ENCODE data around the gene MXD4. TPM values are rescaled to one million over a fixed set of nuclear protein-coding genes. Genes with fewer than 3 reads are reported as not detected.

MXD4 gene
- total RNA-seq, 5 donors from 2014 or later (not counting 1 experiment from before 2014, with no cell fraction given), result 57.0 to 125 (median 78.2) TPM

DNA sequence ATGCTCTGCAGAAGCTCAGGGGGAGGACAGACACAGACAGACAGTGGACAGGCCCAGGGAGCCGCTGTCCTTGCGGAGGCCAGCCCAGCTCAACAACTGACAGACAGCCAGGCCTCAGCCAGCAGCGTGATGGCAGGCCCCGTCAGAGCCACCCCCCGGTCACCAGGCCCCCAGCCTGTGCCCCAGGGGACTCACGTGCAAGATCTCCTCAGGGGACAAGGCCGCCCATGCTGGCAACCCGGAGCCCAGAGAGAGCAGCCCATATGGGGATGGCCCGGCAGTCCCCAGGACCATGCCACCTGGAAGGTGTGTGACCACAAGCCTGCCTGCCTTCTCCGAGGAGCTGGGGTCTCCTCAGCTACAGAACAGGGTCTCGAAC lies 28.0 kb upstream of the MXD4 start:
- ATAC-seq (replicated peaks in 1 of 4) (no peak), DNase-seq (no peak)
- H3K36me3 ChIP-seq (ENCODE audit: control insufficient read depth in 2 of 2, extremely low read depth in 1 of 2, insufficient read depth in 1 of 2, low read length in 1 of 2), result peaks cover 0 to 2% of the 10 kb centered on the region in 2 donors
- ChIA-PET CTCF (interaction anchor here in 1 of 2 donors (1.4 to 2.1 kb wide), 2 partner anchors 8 to 48 kb away, joined by 3 to 28 read pairs; partner anchors contain the start of genes HAUS3 and POLN), POLR2A (interaction anchor here in 1 of 2 donors (2.9 kb wide), 1 partner anchor 8 kb away, joined by 33 read pairs; no protein-coding TSS in a partner anchor)
- peaks cover 27 to 68% of the 10 kb centered on the region in 2 experiments for H3K4me1 ChIP-seq (ENCODE audit: control insufficient read depth in 1 of 2, extremely low read depth in 1 of 2, insufficient read depth in 2 of 2, low read length in 2 of 2)
- Mint-ChIP-seq H3K9me3 (peaks cover 0 to 6% (median 0%) of the 10 kb centered on the region in 3 donors), H3K36me3 (peaks cover 4% of the 10 kb centered on the region), H3K27me3 (no peaks in the 10 kb centered on the region), H3K4me3 (peak overlapping the region in 1 of 3 donors; percentile 79), H3K27ac (peak overlapping the region; percentile 96 to 98), H3K4me1 (peaks cover 32 to 58% (median 53%) of the 10 kb centered on the region in 3 donors)
- peak overlapping the region; percentile 96 for H3K27ac ChIP-seq (ENCODE audit: low read length)
- H3K27me3 ChIP-seq (replicated peaks in 1 of 2; ENCODE audit: control insufficient read depth in 2 of 2, extremely low read depth in 1 of 2, insufficient read depth in 2 of 2, low read length in 1 of 2), result no peaks in the 10 kb centered on the region
- H3K4me3 ChIP-seq (ENCODE audit: control insufficient read depth in 1 of 2, extremely low read depth in 1 of 2, low read length in 1 of 2), result no peak overlapping the region
- no peaks in the 10 kb centered on the region for H3K9me3 ChIP-seq
- 96% methylated on average over 11 of the region's 11 CpGs for WGBS (ENCODE audit: insufficient coverage)

DNA sequence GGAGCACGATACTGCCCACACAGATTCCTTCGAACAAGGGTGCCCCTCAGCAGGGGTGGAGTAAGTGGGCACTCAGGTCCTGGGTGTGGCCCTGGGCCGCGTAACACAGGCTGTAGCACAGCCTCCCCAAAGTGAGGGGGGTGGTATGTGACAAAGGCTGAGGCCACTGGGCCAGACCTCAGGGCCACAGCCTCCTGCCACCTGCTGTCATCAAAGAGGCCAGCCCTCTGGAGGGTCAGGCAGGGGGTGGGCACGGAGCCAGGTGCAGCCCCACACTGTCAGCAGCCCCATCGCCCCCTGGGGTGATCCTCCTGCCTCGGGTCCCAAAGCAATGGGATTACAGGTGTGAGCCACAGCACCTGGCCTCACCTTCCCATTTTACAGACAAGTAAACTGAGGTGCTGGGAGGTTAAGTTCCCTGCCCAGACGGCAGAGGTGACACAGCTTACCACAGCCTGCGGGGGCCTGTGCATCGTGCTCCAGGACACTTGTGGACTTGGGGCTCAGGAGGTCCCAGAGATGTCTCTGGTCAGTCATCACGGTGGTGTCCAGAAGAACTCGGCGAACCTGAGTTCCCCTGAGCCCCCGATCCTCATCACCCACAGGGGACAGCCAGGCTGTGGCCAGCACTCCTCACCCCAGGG lies 27.5 kb upstream of the MXD4 start:
- 95% methylated on average over 9 of the region's 14 CpGs for WGBS (ENCODE audit: insufficient coverage)
- POLR2A ChIA-PET, result interaction anchor here in 1 of 2 donors (2.9 kb wide), 1 partner anchor 7 kb away, joined by 33 read pairs; no protein-coding TSS in a partner anchor
- Histone ChIP-seq H3K4me1 (ENCODE audit: control insufficient read depth in 1 of 2, extremely low read depth in 1 of 2, insufficient read depth in 2 of 2, low read length in 2 of 2) (peaks cover 25 to 69% of the 10 kb centered on the region in 2 experiments), H3K9me3 (no peaks in the 10 kb centered on the region), H3K36me3 (ENCODE audit: control insufficient read depth in 2 of 2, extremely low read depth in 1 of 2, insufficient read depth in 1 of 2, low read length in 1 of 2) (peaks cover 0 to 2% of the 10 kb centered on the region in 2 donors), H3K4me3 (ENCODE audit: control insufficient read depth in 1 of 2, extremely low read depth in 1 of 2, low read length in 1 of 2) (no peak overlapping the region), H3K27me3 (replicated peaks in 1 of 2; ENCODE audit: control insufficient read depth in 2 of 2, extremely low read depth in 1 of 2, insufficient read depth in 2 of 2, low read length in 1 of 2) (no peaks in the 10 kb centered on the region), H3K27ac (ENCODE audit: low read length) (peak overlapping the region; percentile 96)
- peak overlapping the region in 1 of 3 donors; percentile 79 for H3K4me3 Mint-ChIP-seq
- peaks cover 0 to 6% (median 0%) of the 10 kb centered on the region in 3 donors for H3K9me3 Mint-ChIP-seq
- no peaks in the 10 kb centered on the region for H3K27me3 Mint-ChIP-seq
- H3K27ac Mint-ChIP-seq, result peak overlapping the region; percentile 96 to 98
- peaks cover 29 to 59% (median 56%) of the 10 kb centered on the region in 3 donors for H3K4me1 Mint-ChIP-seq
- ATAC-seq (replicated peaks in 1 of 4), result no peak
- CTCF ChIA-PET, result interaction anchor here in 1 of 2 donors (2.1 kb wide), 1 partner anchor 8 kb away, joined by 28 read pairs; no protein-coding TSS in a partner anchor
- no peak for DNase-seq
- H3K36me3 Mint-ChIP-seq, result peaks cover 4% of the 10 kb centered on the region

- ChIA-PET POLR2A (no interaction called here), CTCF (no interaction called here)
- Histone ChIP-seq H3K4me3 (ENCODE audit: control insufficient read depth in 1 of 2, extremely low read depth in 1 of 2, low read length in 1 of 2) (no peak overlapping the region), H3K4me1 (ENCODE audit: control insufficient read depth in 1 of 2, extremely low read depth in 1 of 2, insufficient read depth in 2 of 2, low read length in 2 of 2) (peaks cover 25 to 81% of the 10 kb centered on the region in 2 experiments), H3K27me3 (replicated peaks in 1 of 2; ENCODE audit: control insufficient read depth in 2 of 2, extremely low read depth in 1 of 2, insufficient read depth in 2 of 2, low read length in 1 of 2) (no peaks in the 10 kb centered on the region), H3K27ac (ENCODE audit: low read length) (no peak overlapping the region), H3K9me3 (no peaks in the 10 kb centered on the region), H3K36me3 (ENCODE audit: control insufficient read depth in 2 of 2, extremely low read depth in 1 of 2, insufficient read depth in 1 of 2, low read length in 1 of 2) (peaks cover 0 to 2% of the 10 kb centered on the region in 2 donors)
- Mint-ChIP-seq H3K9me3 (no peaks in the 10 kb centered on the region), H3K27ac (peak overlapping the region; percentile 48 to 70), H3K36me3 (no peaks in the 10 kb centered on the region), H3K4me1 (peaks cover 32 to 61% (median 58%) of the 10 kb centered on the region in 3 donors), H3K4me3 (no peak overlapping the region), H3K27me3 (no peaks in the 10 kb centered on the region)
- DNase-seq, result peak in 1 of 35 experiments; percentile 23
- WGBS (ENCODE audit: insufficient coverage), result 97% methylated on average over 9 of the region's 10 CpGs
- ATAC-seq (replicated peaks in 1 of 4), result no peak
Observed at GRCh38 chr4:2288051-2288541, 26.2 kb upstream of the MXD4 start.

GRCh38 chr4:2287594-2287915 lies 25.6 kb upstream of the MXD4 start:
- CTCF ChIA-PET, result no interaction called here
- H3K4me1 Mint-ChIP-seq, result peaks cover 36 to 63% (median 59%) of the 10 kb centered on the region in 3 donors
- POLR2A ChIA-PET, result no interaction called here
- no peak for ATAC-seq (replicated peaks in 1 of 4)
- no peaks in the 10 kb centered on the region for H3K27me3 Mint-ChIP-seq
- 89% methylated on average over 4 of the region's 9 CpGs for WGBS (ENCODE audit: insufficient coverage)
- no peaks in the 10 kb centered on the region for H3K36me3 Mint-ChIP-seq
- no peak overlapping the region for H3K4me3 Mint-ChIP-seq
- Histone ChIP-seq H3K4me3 (ENCODE audit: control insufficient read depth in 1 of 2, extremely low read depth in 1 of 2, low read length in 1 of 2) (no peak overlapping the region), H3K27me3 (replicated peaks in 1 of 2; ENCODE audit: control insufficient read depth in 2 of 2, extremely low read depth in 1 of 2, insufficient read depth in 2 of 2, low read length in 1 of 2) (no peaks in the 10 kb centered on the region), H3K36me3 (ENCODE audit: control insufficient read depth in 2 of 2, extremely low read depth in 1 of 2, insufficient read depth in 1 of 2, low read length in 1 of 2) (peaks cover 0 to 2% of the 10 kb centered on the region in 2 donors), H3K4me1 (ENCODE audit: control insufficient read depth in 1 of 2, extremely low read depth in 1 of 2, insufficient read depth in 2 of 2, low read length in 2 of 2) (peaks cover 28 to 85% of the 10 kb centered on the region in 2 experiments), H3K9me3 (no peaks in the 10 kb centered on the region), H3K27ac (ENCODE audit: low read length) (no peak overlapping the region)
- no peak for DNase-seq
- H3K9me3 Mint-ChIP-seq, result no peaks in the 10 kb centered on the region
- peak overlapping the region in 1 of 2 donors; percentile 16 for H3K27ac Mint-ChIP-seq

DNA sequence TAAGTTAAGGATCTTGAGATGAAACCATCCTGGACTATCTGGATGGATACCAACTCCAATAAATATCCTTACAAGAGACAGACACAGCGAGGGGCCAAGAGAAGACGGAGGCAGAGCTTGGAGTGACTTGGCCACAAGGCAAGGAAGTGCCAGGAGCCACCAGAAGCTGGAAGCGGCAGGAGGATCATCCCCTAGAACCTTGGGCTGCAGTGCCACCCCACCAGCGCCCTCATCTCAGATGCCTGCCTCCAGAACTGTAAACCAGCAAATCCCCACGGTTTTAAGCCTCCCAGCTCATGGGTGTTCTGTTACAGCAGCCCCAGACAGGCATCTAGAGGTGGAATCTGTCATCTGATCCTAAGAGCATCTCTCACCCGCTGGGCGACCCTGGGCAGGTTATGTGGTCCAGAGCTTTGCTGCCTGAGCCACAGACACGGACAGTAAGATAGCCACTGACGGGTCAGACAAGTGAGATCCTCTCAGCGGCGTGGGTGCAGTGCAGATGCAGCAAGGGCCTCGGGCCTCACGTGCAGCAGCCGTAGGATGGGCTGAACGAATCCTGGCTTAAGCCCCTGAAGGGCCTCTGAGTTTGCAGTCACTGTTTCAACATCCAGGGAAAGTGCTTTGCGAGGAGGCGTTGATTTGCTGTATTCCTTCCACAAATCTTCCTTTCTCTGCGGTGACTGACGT lies 25.1 kb upstream of the MXD4 start:
- no peaks in the 10 kb centered on the region for H3K27me3 ChIP-seq (replicated peaks in 1 of 2; ENCODE audit: control insufficient read depth in 2 of 2, extremely low read depth in 1 of 2, insufficient read depth in 2 of 2, low read length in 1 of 2)
- no peaks in the 10 kb centered on the region for H3K36me3 Mint-ChIP-seq
- H3K4me3 ChIP-seq (ENCODE audit: control insufficient read depth in 1 of 2, extremely low read depth in 1 of 2, low read length in 1 of 2), result no peak overlapping the region
- H3K36me3 ChIP-seq (ENCODE audit: control insufficient read depth in 2 of 2, extremely low read depth in 1 of 2, insufficient read depth in 1 of 2, low read length in 1 of 2), result peaks cover 0 to 2% of the 10 kb centered on the region in 2 donors
- CTCF ChIA-PET, result no interaction called here
- no peak for ATAC-seq (replicated peaks in 1 of 4)
- H3K4me1 ChIP-seq (ENCODE audit: control insufficient read depth in 1 of 2, extremely low read depth in 1 of 2, insufficient read depth in 2 of 2, low read length in 2 of 2), result peaks cover 33 to 85% of the 10 kb centered on the region in 2 experiments
- no peak overlapping the region for H3K27ac ChIP-seq (ENCODE audit: low read length)
- peak in 1 of 35 experiments; percentile 1 for DNase-seq
- 91% methylated on average over 15 of the region's 19 CpGs for WGBS (ENCODE audit: insufficient coverage)
- H3K9me3 Mint-ChIP-seq, result peaks cover 0 to 3% (median 0%) of the 10 kb centered on the region in 3 donors
- H3K4me1 Mint-ChIP-seq, result peaks cover 36 to 63% (median 59%) of the 10 kb centered on the region in 3 donors
- no peaks in the 10 kb centered on the region for H3K9me3 ChIP-seq
- no peaks in the 10 kb centered on the region for H3K27me3 Mint-ChIP-seq
- H3K27ac Mint-ChIP-seq, result peak overlapping the region; percentile 16 to 55
- H3K4me3 Mint-ChIP-seq, result no peak overlapping the region
- POLR2A ChIA-PET, result no interaction called here

GRCh38 chr4:2285613-2286381 lies 23.9 kb upstream of the MXD4 start:
- Histone ChIP-seq H3K36me3 (ENCODE audit: control insufficient read depth in 2 of 2, extremely low read depth in 1 of 2, insufficient read depth in 1 of 2, low read length in 1 of 2) (peaks cover 0 to 2% of the 10 kb centered on the region in 2 donors), H3K27me3 (replicated peaks in 1 of 2; ENCODE audit: control insufficient read depth in 2 of 2, extremely low read depth in 1 of 2, insufficient read depth in 2 of 2, low read length in 1 of 2) (no peaks in the 10 kb centered on the region), H3K4me3 (ENCODE audit: control insufficient read depth in 1 of 2, extremely low read depth in 1 of 2, low read length in 1 of 2) (no peak overlapping the region), H3K27ac (ENCODE audit: low read length) (no peak overlapping the region), H3K9me3 (no peaks in the 10 kb centered on the region), H3K4me1 (ENCODE audit: control insufficient read depth in 1 of 2, extremely low read depth in 1 of 2, insufficient read depth in 2 of 2, low read length in 2 of 2) (peaks cover 36 to 85% of the 10 kb centered on the region in 2 experiments)
- Mint-ChIP-seq H3K36me3 (no peaks in the 10 kb centered on the region), H3K27me3 (no peaks in the 10 kb centered on the region), H3K27ac (peak overlapping the region in 1 of 2 donors; percentile 77), H3K4me3 (no peak overlapping the region), H3K9me3 (peaks cover 0 to 3% (median 0%) of the 10 kb centered on the region in 3 donors), H3K4me1 (peaks cover 38 to 65% (median 62%) of the 10 kb centered on the region in 3 donors)
- ChIA-PET POLR2A (no interaction called here), CTCF (no interaction called here)
- ATAC-seq (replicated peaks in 1 of 4) (no peak), DNase-seq (peak in 1 of 35 experiments; percentile 20)
- 93% methylated on average over 19 of the region's 27 CpGs for WGBS (ENCODE audit: insufficient coverage)
